ACHN (cell line): Measurements from ENCODE around the gene WASHC2C.
"Not testable (repeated sequence)": the region's sequence is repeated elsewhere in the genome, so short reads cannot be mapped to it uniquely, and the experiment has no call there.

Experiments used
- DNase-seq: peaks from one replicate; pipeline ENCODE4 v3.0.0-alpha.2; 2015
- in situ Hi-C: cut with HindIII; loops from 2 replicates; pipeline ENCODE4 v1.10.0; 2017; ENCODE audit warnings: low sequenced_read_pairs, low pct_ligation_motif_present, low pct_unique_long_range_greater_than_20kb

WASHC2C gene

GRCh38 chr10:45726703-45727420 is at the start of gene WASHC2C:
TSS of gene WASHC2C (plus strand) at chr10:45727266. CDS start at chr10:45727318, 52 bp downstream.
- DNase-seq = peak; percentile 83
- in situ Hi-C loops = not testable (repeated sequence)

GRCh38 chr10:45678467-45678866 is 48.6 kb upstream of the WASHC2C start:
- DNase-seq, in situ Hi-C loops: not testable (repeated sequence)

- in situ Hi-C loops, DNase-seq: not testable (repeated sequence)
Observed at GRCh38 chr10:45710200-45710796, 16.8 kb upstream of the WASHC2C start.

- in situ Hi-C loops = not testable (repeated sequence)
Observed at GRCh38 chr10:45711223-45711622, 15.8 kb upstream of the WASHC2C start.

GRCh38 chr10:45717053-45717452 is 10.0 kb upstream of the WASHC2C start:
- in situ Hi-C loops, DNase-seq: not testable (repeated sequence)

More at GRCh38 chr10:45711223-45711622, 15.8 kb upstream of the WASHC2C start:
- not testable (repeated sequence) for DNase-seq

GRCh38 chr10:45717642-45718041 is 9.4 kb upstream of the WASHC2C start:
- DNase-seq, in situ Hi-C loops: not testable (repeated sequence)

GRCh38 chr10:45721503-45721902 is 5.6 kb upstream of the WASHC2C start:
- in situ Hi-C loops = not testable (repeated sequence)

GRCh38 chr10:45723851-45724250 is 3.2 kb upstream of the WASHC2C start:
- in situ Hi-C loops, DNase-seq: not testable (repeated sequence)

More at GRCh38 chr10:45721503-45721902, 5.6 kb upstream of the WASHC2C start:
- DNase-seq = not testable (repeated sequence)

- in situ Hi-C loops, DNase-seq: not testable (repeated sequence)
Observed at GRCh38 chr10:45727421-45727965, 427 bp downstream of the WASHC2C start.

GRCh38 chr10:45734449-45734848 is 7.4 kb downstream of the WASHC2C start:
- DNase-seq, in situ Hi-C loops: not testable (repeated sequence)

- in situ Hi-C loops, DNase-seq: not testable (repeated sequence)
Observed at GRCh38 chr10:45734867-45735266, 7.8 kb downstream of the WASHC2C start.

- DNase-seq, in situ Hi-C loops: not testable (repeated sequence)
Observed at GRCh38 chr10:45741559-45741958, 14.5 kb downstream of the WASHC2C start.

- DNase-seq, in situ Hi-C loops: not testable (repeated sequence)
Observed at GRCh38 chr10:45742014-45742413, 14.9 kb downstream of the WASHC2C start.

GRCh38 chr10:45751141-45751540 is 24.1 kb downstream of the WASHC2C start:
- DNase-seq = not testable (repeated sequence)

GRCh38 chr10:45752210-45752609 is 25.1 kb downstream of the WASHC2C start:
- in situ Hi-C loops, DNase-seq: not testable (repeated sequence)

More at GRCh38 chr10:45751141-45751540, 24.1 kb downstream of the WASHC2C start:
- in situ Hi-C loops = not testable (repeated sequence)

- in situ Hi-C loops = not testable (repeated sequence)
Observed at GRCh38 chr10:45753979-45754495, 27.0 kb downstream of the WASHC2C start.

GRCh38 chr10:45755083-45755482 is 28.0 kb downstream of the WASHC2C start:
- DNase-seq, in situ Hi-C loops: not testable (repeated sequence)

More at GRCh38 chr10:45753979-45754495, 27.0 kb downstream of the WASHC2C start:
- DNase-seq = not testable (repeated sequence)

- DNase-seq, in situ Hi-C loops: not testable (repeated sequence)
Observed at GRCh38 chr10:45756065-45756464, 29.0 kb downstream of the WASHC2C start.
